ENCODE data around the gene THEM4.

- TF ChIP-seq POLR2A (IDR thresholded peaks at IDR 0.05) = no peak
- TF ChIP-seq EP300 (IDR thresholded peaks at IDR 0.05) = no peak
Measured at GRCh38 chr1:151858886-151859665, 50.2 kb downstream of the THEM4 start.
